Esophagus squamous epithelium (tissue), 5 donors: ENCODE measurements around the gene ARHGAP42. TPM values are rescaled to one million over a fixed set of nuclear protein-coding genes. Genes with fewer than 3 reads are reported as not detected.

Experiments
- DNase-seq: peaks from one replicate; lab custom pipeline; 2025; lab: John Stamatoyannopoulos, UW
- H3K27ac ChIP-seq, 4 donors: fragments of 200-600 bp; sonication (generic); one replicate each; pipeline ENCODE4 v1.5.1; 2016 to 2019; ENCODE audit warnings: mild to moderate bottlenecking in 1 of 4
- H3K27me3 ChIP-seq, 4 donors: fragments of 200-600 bp; sonication (generic); 1 replicate in 3 of 4; 2 replicates in 1 of 4; pipeline versions ENCODE4 v1.5.1 to v1.6.0; 2017 to 2021; ENCODE audit warnings: antibody characterized with exemption in 1 of 4
- H3K36me3 ChIP-seq, 3 donors: fragments of 200-600 bp; sonication (generic); one replicate each; pipeline ENCODE4 v1.5.1; 2016 to 2019
- H3K4me1 ChIP-seq, 3 donors: fragments of 200-600 bp; sonication (generic); one replicate each; pipeline ENCODE4 v1.5.1; 2017 to 2019
- H3K4me3 ChIP-seq, 4 donors: fragments of 200-600 bp; sonication (generic); 1 replicate in 3 of 4; 2 replicates in 1 of 4; pipeline ENCODE4 v1.5.1; 2016 to 2019; ENCODE audit warnings: mild to moderate bottlenecking in 2 of 4, moderate library complexity in 1 of 4
- H3K9me3 ChIP-seq, 3 donors: fragments of 200-600 bp; sonication (generic); one replicate each; pipeline ENCODE4 v1.5.1; 2016 to 2019
- CTCF ChIP-seq, 6 experiments: fragments of 450-650 bp in 4 of 6; fragments of 200-600 bp in 2 of 6; sonication (generic) in 2 of 6; IDR thresholded peaks; one replicate each; pipeline ENCODE4 v1.5.1; 2016 to 2019; ENCODE audit warnings: antibody characterized with exemption in 6 of 6, mild to moderate bottlenecking in 4 of 6, moderate library complexity in 4 of 6
- POLR2A ChIP-seq, 4 donors: fragments of 450-650 bp; IDR thresholded peaks; one replicate each; pipeline ENCODE4 v1.6.1; 2017; ENCODE audit warnings: antibody characterized with exemption in 4 of 4, mild to moderate bottlenecking in 4 of 4, moderate library complexity in 3 of 4
- WGBS, 2 donors: methylation state at CpG; one replicate each; pipeline ENCODE4 v1.1.5; 2018; 5-methylcytosine and 5-hydroxymethylcytosine counted together
- intact Hi-C: fragments of 100-400 bp; cut with DNase I; formaldehyde crosslinking; loops from one replicate; pipeline ENCODE4 v1.15.0; 2022
- total RNA-seq, 4 donors: library from RNA; depleted of rRNA; stranded (reverse); fragments of >200 nt; gene quantifications; one replicate each; pipeline ENCODE4 v1.1.0, GENCODE V29; 2016
- donor health status: DM: yes; HTN: yes; CAD: no.

The ARHGAP42 gene
- total RNA-seq, 4 donors from 2014 or later = 3.5 to 10.1 (median 6.4) TPM

GRCh38 chr11:100695911-100696310 lies 8.8 kb downstream of the ARHGAP42 start:
- H3K4me3 ChIP-seq = no peak overlapping the region
- no peak for DNase-seq
- H3K9me3 ChIP-seq = no peaks in the 10 kb centered on the region
- no peak overlapping the region for H3K27ac ChIP-seq
- no peak for TF ChIP-seq CTCF (IDR thresholded peaks at IDR 0.05)
- TF ChIP-seq POLR2A (IDR thresholded peaks at IDR 0.05) = no peak
- 92 to 97% methylated on average over 5 of the region's 5 CpGs for WGBS, 2 donors
- intact Hi-C loops = no loop called here
- no peaks in the 10 kb centered on the region for H3K27me3 ChIP-seq
- H3K36me3 ChIP-seq = no peaks in the 10 kb centered on the region
- H3K4me1 ChIP-seq = peaks cover 0 to 12% (median 0%) of the 10 kb centered on the region in 3 donors

GRCh38 chr11:100703139-100703538 lies 16.1 kb downstream of the ARHGAP42 start:
- TF ChIP-seq POLR2A (IDR thresholded peaks at IDR 0.05) (no peak), CTCF (IDR thresholded peaks at IDR 0.05) (no peak)
- H3K36me3 ChIP-seq = no peaks in the 10 kb centered on the region
- no peaks in the 10 kb centered on the region for H3K27me3 ChIP-seq
- no peak overlapping the region for H3K4me3 ChIP-seq
- 87 to 100% methylated on average over 2 of the region's 2 CpGs for WGBS, 2 donors
- no peaks in the 10 kb centered on the region for H3K9me3 ChIP-seq
- H3K27ac ChIP-seq = no peak overlapping the region
- peaks cover 0 to 4% (median 0%) of the 10 kb centered on the region in 3 donors for H3K4me1 ChIP-seq
- intact Hi-C loops = no loop called here
- no peak for DNase-seq

GRCh38 chr11:100703801-100704575 lies 16.9 kb downstream of the ARHGAP42 start:
- 72 to 85% methylated on average over 5 of the region's 5 CpGs for WGBS, 2 donors
- H3K4me3 ChIP-seq = no peak overlapping the region
- no peaks in the 10 kb centered on the region for H3K9me3 ChIP-seq
- TF ChIP-seq POLR2A (IDR thresholded peaks at IDR 0.05) = no peak
- TF ChIP-seq CTCF (IDR thresholded peaks at IDR 0.05) = no peak
- peaks cover 0 to 4% (median 0%) of the 10 kb centered on the region in 3 donors for H3K4me1 ChIP-seq
- no peak overlapping the region for H3K27ac ChIP-seq
- intact Hi-C loops = no loop called here
- no peaks in the 10 kb centered on the region for H3K36me3 ChIP-seq
- DNase-seq = no peak
- H3K27me3 ChIP-seq = no peaks in the 10 kb centered on the region

- Histone ChIP-seq H3K9me3 (no peaks in the 10 kb centered on the region), H3K4me1 (peaks cover 0 to 4% (median 3%) of the 10 kb centered on the region in 3 donors), H3K27ac (no peak overlapping the region), H3K4me3 (no peak overlapping the region), H3K27me3 (no peaks in the 10 kb centered on the region), H3K36me3 (no peaks in the 10 kb centered on the region)
- intact Hi-C loops = no loop called here
- no peak for DNase-seq
- TF ChIP-seq CTCF (IDR thresholded peaks at IDR 0.05) (no peak), POLR2A (IDR thresholded peaks at IDR 0.05) (no peak)
- 86 to 89% methylated on average over 2 of the region's 2 CpGs for WGBS, 2 donors
These were observed 18.4 kb downstream of the ARHGAP42 start for GRCh38 chr11:100705447-100705846.

GRCh38 chr11:100706179-100706578 lies 19.1 kb downstream of the ARHGAP42 start:
- H3K4me1 ChIP-seq = peaks cover 0 to 4% (median 3%) of the 10 kb centered on the region in 3 donors
- H3K4me3 ChIP-seq = no peak overlapping the region
- H3K36me3 ChIP-seq = no peaks in the 10 kb centered on the region
- intact Hi-C loops = no loop called here
- DNase-seq = no peak
- H3K27me3 ChIP-seq = no peaks in the 10 kb centered on the region
- no peaks in the 10 kb centered on the region for H3K9me3 ChIP-seq
- H3K27ac ChIP-seq = no peak overlapping the region
- TF ChIP-seq POLR2A (IDR thresholded peaks at IDR 0.05) = no peak
- TF ChIP-seq CTCF (IDR thresholded peaks at IDR 0.05) = no peak
